Neural progenitor cell (in vitro differentiated cells): ENCODE data around the gene NKAIN2. TPM values are rescaled to one million over a fixed set of nuclear protein-coding genes. Genes with fewer than 3 reads are reported as not detected.

Source experiments
- DNase-seq: peaks from one replicate; pipeline ENCODE4 v3.0.0-alpha.2; 2016; ENCODE audit warnings: low spot score
- H2AFZ ChIP-seq: fragments of 200-600 bp; sonication (generic); replicated peaks from 2 replicates; pipeline ENCODE4 v1.6.1; 2016; ENCODE audit warnings: antibody characterized with exemption
- H3F3A ChIP-seq: fragments of 200-600 bp; sonication (generic); 2 replicates; pipeline ENCODE4 v1.6.1; 2016; ENCODE audit warnings: antibody characterized with exemption, low read depth
- H3K27ac ChIP-seq: fragments of 200-600 bp; sonication (generic); 2 replicates; pipeline ENCODE4 v1.5.1; 2016; ENCODE audit warnings: mild to moderate bottlenecking
- H3K27me3 ChIP-seq: fragments of 200-600 bp; sonication (generic); 2 replicates; pipeline ENCODE4 v1.6.1; 2016; ENCODE audit warnings: mild to moderate bottlenecking, moderate library complexity
- H3K36me3 ChIP-seq: fragments of 200-600 bp; sonication (generic); 2 replicates; pipeline ENCODE4 v1.5.1; 2016
- H3K4me1 ChIP-seq: fragments of 200-600 bp; sonication (generic); 2 replicates; pipeline ENCODE4 v1.6.1; 2016; ENCODE audit warnings: mixed run types
- H3K4me2 ChIP-seq: fragments of 200-600 bp; sonication (generic); 2 replicates; pipeline ENCODE4 v1.6.1; 2016
- H3K4me3 ChIP-seq: fragments of 200-600 bp; sonication (generic); 2 replicates; pipeline ENCODE4 v1.5.1; 2016
- H3K79me2 ChIP-seq: fragments of 200-600 bp; sonication (generic); 2 replicates; pipeline ENCODE4 v1.6.1; 2016; ENCODE audit warnings: low read depth
- H3K9ac ChIP-seq: fragments of 200-600 bp; sonication (generic); 2 replicates; pipeline ENCODE4 v1.6.1; 2016
- H3K9me3 ChIP-seq: fragments of 200-600 bp; sonication (generic); 2 replicates; pipeline ENCODE4 v1.5.1; 2016; ENCODE audit warnings: low read depth
- H4K20me1 ChIP-seq: fragments of 200-600 bp; sonication (generic); 2 replicates; pipeline ENCODE4 v1.6.1; 2016; ENCODE audit warnings: low read depth
- H3K27ac Mint-ChIP-seq: 3 replicates; pipeline ENCODE4 v1.8.0; 2021; ENCODE audit warnings: mixed read lengths
- H3K27me3 Mint-ChIP-seq: 2 replicates; pipeline ENCODE4 v1.8.0; 2022; ENCODE audit warnings: low read depth, mild to moderate bottlenecking, inconsistent platforms, moderate library complexity, mixed read lengths; ENCODE audit not compliant: insufficient read depth
- H3K36me3 Mint-ChIP-seq: 3 replicates; pipeline ENCODE4 v1.8.0; 2021; ENCODE audit warnings: mixed read lengths
- H3K4me1 Mint-ChIP-seq: 3 replicates; pipeline ENCODE4 v1.8.0; 2021; ENCODE audit warnings: mixed read lengths
- H3K4me3 Mint-ChIP-seq: 3 replicates; pipeline ENCODE4 v1.8.0; 2021; ENCODE audit warnings: mild to moderate bottlenecking, moderate library complexity, mixed read lengths
- H3K9me3 Mint-ChIP-seq: 3 replicates; pipeline ENCODE4 v1.8.0; 2020; ENCODE audit warnings: mixed read lengths
- EZH2 ChIP-seq: fragments of 200-600 bp; sonication (generic); IDR thresholded peaks from 2 replicates; pipeline ENCODE4 v1.6.1; 2017; ENCODE audit warnings: antibody characterized with exemption, mild to moderate bottlenecking, moderate library complexity
- EZH2phosphoT487 ChIP-seq: fragments of 200-600 bp; sonication (generic); IDR thresholded peaks from 2 replicates; pipeline ENCODE4 v1.6.1; 2017; ENCODE audit warnings: antibody characterized with exemption
- total RNA-seq: library from RNA; depleted of rRNA; stranded (reverse); fragments of >200 nt; gene quantifications from 2 replicates; pipeline ENCODE4 v1.2.3, GENCODE V29; 2015; ENCODE audit warnings: low replicate concordance
- TF ChIP-seq, protein P1 (sequence below): fragments of 200-600 bp; sonication (generic); IDR thresholded peaks from 2 replicates; pipeline ENCODE4 v1.5.1; 2017; ENCODE audit warnings: antibody characterized with exemption, mild to moderate bottlenecking

The NKAIN2 gene
- total RNA-seq, 1 donor from 2014 or later: 0.45 TPM

DNA sequence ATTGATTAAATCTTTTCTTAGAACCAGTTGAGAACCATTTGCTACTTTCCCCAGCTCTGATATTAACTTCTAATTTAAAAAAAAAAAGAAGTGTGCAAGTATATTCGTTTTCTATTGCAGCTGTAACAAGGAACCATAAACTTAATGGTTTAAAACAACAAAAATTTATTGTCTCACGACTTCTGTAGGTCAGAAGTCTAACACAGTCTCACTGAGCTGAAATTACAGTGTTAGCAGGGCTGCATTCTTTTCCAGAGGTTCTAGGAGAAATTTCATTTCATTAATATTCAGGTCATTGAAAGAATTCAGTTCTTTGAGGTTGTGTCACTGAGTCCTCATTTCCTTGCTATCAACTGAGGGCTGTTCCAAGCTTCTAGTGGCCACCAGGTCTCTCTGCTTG is 945.1 kb downstream of the NKAIN2 start:
- Histone ChIP-seq H3K27ac (no peak overlapping the region), H3K9ac (no peak overlapping the region), H2AFZ (no peak overlapping the region), H3K79me2 (no peaks in the 10 kb centered on the region), H3K4me2 (no peak overlapping the region), H4K20me1 (no peaks in the 10 kb centered on the region), H3K9me3 (no peaks in the 10 kb centered on the region), H3K27me3 (no peaks in the 10 kb centered on the region), H3K36me3 (no peaks in the 10 kb centered on the region), H3F3A (no peaks in the 10 kb centered on the region), H3K4me3 (no peak overlapping the region), H3K4me1 (no peaks in the 10 kb centered on the region)
- Mint-ChIP-seq H3K4me3 (no peak overlapping the region), H3K36me3 (no peaks in the 10 kb centered on the region), H3K27me3 (no peaks in the 10 kb centered on the region), H3K9me3 (no peaks in the 10 kb centered on the region), H3K27ac (no peak overlapping the region), H3K4me1 (peaks cover 10% of the 10 kb centered on the region)
- no peak for DNase-seq
- TF ChIP-seq EZH2phosphoT487 (no peak), EZH2 (no peak)
- TF ChIP-seq, protein P1, sequence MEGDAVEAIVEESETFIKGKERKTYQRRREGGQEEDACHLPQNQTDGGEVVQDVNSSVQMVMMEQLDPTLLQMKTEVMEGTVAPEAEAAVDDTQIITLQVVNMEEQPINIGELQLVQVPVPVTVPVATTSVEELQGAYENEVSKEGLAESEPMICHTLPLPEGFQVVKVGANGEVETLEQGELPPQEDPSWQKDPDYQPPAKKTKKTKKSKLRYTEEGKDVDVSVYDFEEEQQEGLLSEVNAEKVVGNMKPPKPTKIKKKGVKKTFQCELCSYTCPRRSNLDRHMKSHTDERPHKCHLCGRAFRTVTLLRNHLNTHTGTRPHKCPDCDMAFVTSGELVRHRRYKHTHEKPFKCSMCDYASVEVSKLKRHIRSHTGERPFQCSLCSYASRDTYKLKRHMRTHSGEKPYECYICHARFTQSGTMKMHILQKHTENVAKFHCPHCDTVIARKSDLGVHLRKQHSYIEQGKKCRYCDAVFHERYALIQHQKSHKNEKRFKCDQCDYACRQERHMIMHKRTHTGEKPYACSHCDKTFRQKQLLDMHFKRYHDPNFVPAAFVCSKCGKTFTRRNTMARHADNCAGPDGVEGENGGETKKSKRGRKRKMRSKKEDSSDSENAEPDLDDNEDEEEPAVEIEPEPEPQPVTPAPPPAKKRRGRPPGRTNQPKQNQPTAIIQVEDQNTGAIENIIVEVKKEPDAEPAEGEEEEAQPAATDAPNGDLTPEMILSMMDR: no peak

DNA sequence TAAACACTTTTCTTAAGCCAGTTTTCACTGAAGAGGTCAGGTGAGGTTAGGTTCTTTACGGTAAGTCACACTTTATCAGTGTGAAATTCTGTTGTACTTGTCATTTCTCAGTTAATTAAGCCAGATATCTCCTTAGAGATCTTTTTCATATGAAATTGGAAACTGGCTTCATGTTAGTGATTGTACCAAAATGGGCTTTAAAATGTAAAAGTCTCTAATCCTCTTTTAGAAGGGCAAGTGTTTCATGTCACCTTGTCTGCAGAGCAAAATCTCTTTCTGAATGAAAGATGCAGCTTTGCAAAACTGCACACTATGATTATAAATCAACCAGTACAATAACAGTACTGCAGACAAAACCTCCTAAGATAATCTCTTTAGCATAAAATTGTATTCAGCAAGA is 949.3 kb downstream of the NKAIN2 start:
- no peaks in the 10 kb centered on the region for H3K36me3 Mint-ChIP-seq
- H3K27me3 Mint-ChIP-seq: peaks cover 2% of the 10 kb centered on the region
- peaks cover 10% of the 10 kb centered on the region for H3K4me1 Mint-ChIP-seq
- Histone ChIP-seq H4K20me1 (no peaks in the 10 kb centered on the region), H3K79me2 (no peaks in the 10 kb centered on the region), H3K27me3 (no peaks in the 10 kb centered on the region), H3F3A (no peaks in the 10 kb centered on the region), H2AFZ (no peak overlapping the region), H3K9me3 (no peaks in the 10 kb centered on the region), H3K4me3 (no peak overlapping the region), H3K27ac (no peak overlapping the region), H3K4me1 (no peaks in the 10 kb centered on the region), H3K9ac (no peak overlapping the region), H3K36me3 (no peaks in the 10 kb centered on the region), H3K4me2 (no peak overlapping the region)
- H3K4me3 Mint-ChIP-seq: no peak overlapping the region
- no peaks in the 10 kb centered on the region for H3K9me3 Mint-ChIP-seq
- no peak for DNase-seq
- TF ChIP-seq EZH2: no peak
- no peak for TF ChIP-seq EZH2phosphoT487
- TF ChIP-seq, protein P1: no peak
- H3K27ac Mint-ChIP-seq: no peak overlapping the region

DNA sequence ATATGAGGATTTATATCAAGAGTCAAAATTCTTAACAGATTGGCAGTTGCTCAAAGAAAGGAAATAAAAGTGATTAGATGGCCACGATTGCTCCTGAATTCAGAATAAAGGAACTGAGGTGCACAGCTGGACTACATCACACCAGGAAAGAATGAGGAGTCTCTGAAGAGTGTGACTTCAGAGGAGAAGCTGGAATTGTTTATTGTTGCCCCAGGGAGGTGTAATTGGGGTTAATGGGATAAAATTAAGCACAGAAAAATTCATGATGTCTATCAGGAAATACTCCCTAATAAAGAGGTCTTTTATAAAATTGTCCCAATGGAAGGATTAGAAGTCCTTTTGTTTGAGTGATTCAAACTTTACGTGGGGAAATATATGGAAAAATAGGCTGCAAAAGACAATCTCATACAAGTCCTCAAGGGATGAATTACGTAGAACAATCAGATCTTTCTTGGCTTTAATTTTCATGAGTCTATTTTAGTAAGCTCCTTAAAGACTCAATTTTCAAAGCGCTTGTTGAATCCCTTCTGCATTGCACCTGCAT is 950.0 kb downstream of the NKAIN2 start:
- H3K27me3 Mint-ChIP-seq: peaks cover 2% of the 10 kb centered on the region
- Histone ChIP-seq H3K4me3 (no peak overlapping the region), H4K20me1 (no peaks in the 10 kb centered on the region), H2AFZ (no peak overlapping the region), H3K79me2 (no peaks in the 10 kb centered on the region), H3K27ac (no peak overlapping the region), H3K36me3 (no peaks in the 10 kb centered on the region), H3K4me1 (peaks cover 2% of the 10 kb centered on the region), H3K9ac (no peak overlapping the region), H3K27me3 (no peaks in the 10 kb centered on the region), H3F3A (no peaks in the 10 kb centered on the region), H3K9me3 (no peaks in the 10 kb centered on the region), H3K4me2 (no peak overlapping the region)
- no peak for DNase-seq
- no peaks in the 10 kb centered on the region for H3K9me3 Mint-ChIP-seq
- H3K4me3 Mint-ChIP-seq: no peak overlapping the region
- H3K36me3 Mint-ChIP-seq: no peaks in the 10 kb centered on the region
- peaks cover 10% of the 10 kb centered on the region for H3K4me1 Mint-ChIP-seq
- TF ChIP-seq EZH2 (no peak), EZH2phosphoT487 (no peak)
- TF ChIP-seq, protein P1: no peak
- no peak overlapping the region for H3K27ac Mint-ChIP-seq
